IPS DF 4.7 (cell line): ENCODE measurements around the gene FYN.
"Not testable (repeated sequence)": the region's sequence is repeated elsewhere in the genome, so short reads cannot be mapped to it uniquely, and the experiment has no call there.

ENCODE experiments used
- DNase-seq: peaks from one replicate; pipeline ENCODE4 v3.0.0-alpha.2; 2013; ENCODE audit warnings: low spot score; ENCODE audit errors: extremely low read depth

Gene FYN

DNA sequence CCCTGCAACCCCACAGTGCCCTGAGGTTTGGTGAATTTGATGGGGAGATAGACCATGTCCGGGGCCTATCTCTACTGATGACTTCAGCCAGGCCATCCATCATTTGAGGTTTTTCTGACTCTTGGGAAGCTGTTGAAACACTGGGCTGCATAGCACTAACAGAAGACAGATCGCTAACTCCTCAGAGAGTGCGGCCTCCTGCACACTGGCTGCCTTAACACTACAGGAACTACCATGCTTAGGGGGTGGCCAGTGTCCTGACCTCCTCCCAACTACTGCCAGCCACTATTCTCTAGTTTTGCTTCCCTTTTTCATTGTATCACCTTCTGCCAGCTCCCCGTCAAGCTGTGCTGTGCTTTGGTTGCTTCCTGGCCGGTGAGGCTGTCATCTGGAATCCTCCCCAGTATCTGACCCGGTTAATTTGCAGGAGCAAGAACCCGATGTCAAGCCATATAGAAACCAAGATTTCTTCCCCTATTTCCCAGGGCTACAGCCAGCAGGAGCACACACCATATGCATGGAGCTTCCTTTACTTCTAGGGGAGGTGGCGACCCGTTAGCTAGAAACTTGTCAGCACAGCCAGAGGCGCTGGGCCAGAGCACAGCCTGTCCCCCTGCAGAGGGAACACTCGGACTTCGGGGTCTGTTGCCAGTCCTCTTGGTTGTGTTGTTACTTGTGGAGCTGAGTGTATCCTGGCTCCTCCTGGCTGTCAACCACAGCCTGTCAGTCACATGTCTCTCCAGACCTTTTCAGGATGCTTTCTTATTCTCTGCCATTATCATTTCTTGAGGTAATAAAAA is 210.3 kb downstream of the FYN start:
- DNase-seq, result no peak

DNA sequence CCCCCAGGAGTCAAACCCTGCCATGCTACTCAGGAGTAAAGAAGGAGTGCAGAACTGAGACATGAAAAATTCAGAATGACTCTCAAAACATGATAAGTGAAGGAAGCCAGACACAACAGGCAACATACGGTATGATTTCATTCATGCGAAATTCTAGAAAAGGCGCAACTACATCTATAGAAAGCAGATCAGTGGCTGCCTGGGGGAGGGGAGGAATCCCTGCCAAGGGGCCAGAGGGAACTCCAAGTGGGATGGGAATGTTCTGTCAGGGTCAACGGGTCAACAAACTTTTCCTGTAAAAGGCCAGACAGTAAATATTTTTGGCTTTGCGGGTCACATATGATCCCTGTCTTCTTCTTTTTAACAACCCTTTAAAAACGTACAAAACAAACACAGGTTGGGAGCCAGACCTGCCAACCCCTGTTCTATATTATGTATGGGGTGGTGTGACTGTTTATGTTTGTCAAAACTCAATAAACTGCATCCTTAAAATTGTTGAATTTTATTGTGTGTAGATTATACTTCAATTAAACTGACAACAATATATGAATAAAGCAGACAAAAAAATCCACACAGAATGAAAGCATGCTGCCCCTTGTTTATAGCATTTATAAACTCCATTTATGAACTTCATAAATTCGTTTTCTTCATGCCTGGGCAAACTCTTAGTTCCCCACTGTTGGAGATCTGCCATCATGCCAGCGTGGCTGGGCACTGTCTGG is 211.0 kb downstream of the FYN start:
- no peak for DNase-seq

DNA sequence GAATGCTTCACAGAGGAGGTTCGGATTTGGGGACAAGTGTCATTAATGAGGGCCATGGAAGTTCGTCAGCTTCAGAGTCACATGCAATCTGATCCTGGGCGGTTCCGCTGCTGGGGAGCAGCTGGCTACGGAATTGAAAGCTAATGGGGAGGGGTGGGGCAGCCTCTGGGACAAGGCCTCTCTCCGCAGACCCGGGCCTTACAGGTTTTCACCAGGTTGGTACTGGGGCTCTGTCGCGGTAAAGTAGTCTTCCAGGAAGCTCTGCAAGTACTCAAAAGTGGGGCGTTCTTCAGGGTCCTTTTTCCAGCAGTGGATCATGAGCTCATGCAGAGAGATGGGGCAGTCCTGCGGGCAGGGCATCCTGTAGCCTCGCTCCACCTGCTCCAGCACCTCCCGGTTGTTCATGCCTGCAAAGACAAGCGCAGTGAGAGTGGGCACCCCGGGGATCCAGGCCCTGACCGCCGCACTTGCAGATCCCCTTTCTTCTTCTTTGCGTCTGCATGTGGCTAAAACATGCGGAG is 211.7 kb downstream of the FYN start:
- DNase-seq, result no peak

DNA sequence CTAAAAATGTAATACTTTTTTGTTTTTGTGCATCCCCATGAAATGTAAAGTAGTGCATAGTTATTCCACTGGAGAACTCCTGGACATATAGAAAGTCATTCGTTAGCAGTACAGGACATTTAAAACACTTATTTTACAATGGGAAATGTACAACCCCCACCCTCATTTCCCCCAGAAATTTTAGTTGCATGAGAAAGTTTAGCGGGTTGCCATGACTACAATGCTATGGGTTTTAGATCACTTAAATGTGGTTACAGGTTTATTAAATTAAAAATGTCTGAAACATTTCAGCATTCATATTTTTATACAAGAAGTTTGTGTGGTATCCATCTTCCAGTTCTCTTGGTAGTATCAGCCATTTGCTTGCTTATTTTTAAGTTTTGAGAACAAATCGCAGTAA is 212.7 kb downstream of the FYN start:
- DNase-seq, result no peak

DNA sequence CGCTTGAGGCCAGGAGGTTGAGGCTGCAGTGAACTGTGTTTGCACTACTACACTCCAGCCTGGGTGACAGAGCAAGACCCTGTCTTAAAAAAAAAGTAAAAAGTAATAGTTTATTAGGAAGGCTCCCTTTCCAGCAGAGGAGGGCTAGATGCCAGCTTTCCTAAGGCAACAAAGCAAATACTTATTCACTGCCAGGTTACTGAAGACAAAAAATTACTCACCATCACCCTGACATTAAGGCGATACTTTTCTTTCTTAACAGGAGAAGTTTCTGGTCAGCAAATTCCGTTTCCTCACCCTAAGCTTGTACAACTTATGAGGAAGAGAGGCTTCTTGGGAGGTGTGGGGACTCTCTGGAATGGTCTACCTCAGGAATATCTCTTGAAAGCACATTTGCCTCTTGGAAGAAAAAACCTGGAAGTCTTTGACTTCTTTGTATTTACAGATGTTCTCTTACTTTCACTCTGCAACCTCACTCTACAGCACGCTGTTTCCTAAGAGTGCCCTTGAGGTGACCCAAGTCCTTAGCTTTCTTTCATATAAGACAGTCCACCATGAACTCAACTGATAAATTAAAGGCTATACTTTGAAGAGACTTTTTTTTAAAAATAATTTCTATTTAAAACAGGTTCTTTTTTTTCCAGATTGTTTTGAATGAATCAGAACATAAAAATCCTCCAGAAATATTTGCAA is 214.6 kb downstream of the FYN start:
- DNase-seq, result no peak

DNA sequence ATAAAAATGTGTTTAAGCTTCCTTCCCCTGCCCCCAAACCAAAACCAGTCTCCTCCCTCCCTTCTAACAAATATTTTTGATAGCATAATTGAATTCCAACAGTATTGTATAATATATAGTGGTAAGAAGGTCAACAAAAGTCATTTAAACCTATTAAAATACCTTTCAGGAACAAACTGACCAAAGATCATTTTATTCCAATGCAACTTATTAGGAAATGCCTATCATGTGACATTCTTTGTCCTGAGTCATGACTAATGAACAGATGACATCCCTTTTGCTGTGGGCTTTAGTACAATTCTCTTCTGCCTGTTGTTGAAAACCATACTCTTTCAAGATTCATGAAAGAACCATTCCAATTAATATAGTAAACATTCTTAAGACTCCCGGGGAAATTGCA is 216.1 kb downstream of the FYN start:
- no peak for DNase-seq

DNA sequence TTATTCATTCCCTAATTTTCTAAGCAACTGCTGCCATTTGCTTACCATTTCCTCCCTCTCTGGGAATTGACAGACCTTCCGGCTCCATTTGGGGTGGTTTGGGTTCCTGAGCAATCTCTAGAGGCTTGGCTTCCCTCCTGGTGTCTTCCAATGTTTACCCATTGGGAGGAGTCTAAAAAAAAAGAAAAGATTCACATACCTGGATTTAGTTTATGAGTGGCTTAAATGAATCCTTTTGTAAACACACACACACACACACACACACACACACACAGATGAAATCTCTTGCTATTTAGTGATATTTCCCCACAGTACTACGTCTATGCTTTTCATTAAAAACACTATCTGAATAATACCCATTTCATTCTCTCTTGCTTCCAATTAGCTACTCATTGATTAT is 219.3 kb downstream of the FYN start:
- DNase-seq, result no peak

DNA sequence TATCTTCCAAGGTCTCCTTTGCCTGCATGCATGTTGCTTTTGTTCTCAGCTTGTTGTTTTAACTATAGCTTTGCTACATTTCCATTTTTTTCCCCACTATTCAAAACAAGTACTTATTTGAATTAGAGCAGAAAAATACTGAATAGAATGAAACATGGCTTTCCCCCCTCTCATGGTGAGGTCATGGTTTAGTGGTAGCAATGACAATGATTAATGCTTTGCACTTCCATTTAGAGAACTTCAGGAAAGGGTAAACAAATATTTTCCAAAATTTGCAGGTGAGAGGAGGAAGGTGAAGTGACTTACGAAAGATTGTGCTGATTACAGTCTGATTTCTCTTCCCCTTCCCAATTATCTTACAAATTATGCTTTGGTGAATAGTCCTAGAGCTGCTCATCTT is 219.8 kb downstream of the FYN start:
- no peak for DNase-seq

DNA sequence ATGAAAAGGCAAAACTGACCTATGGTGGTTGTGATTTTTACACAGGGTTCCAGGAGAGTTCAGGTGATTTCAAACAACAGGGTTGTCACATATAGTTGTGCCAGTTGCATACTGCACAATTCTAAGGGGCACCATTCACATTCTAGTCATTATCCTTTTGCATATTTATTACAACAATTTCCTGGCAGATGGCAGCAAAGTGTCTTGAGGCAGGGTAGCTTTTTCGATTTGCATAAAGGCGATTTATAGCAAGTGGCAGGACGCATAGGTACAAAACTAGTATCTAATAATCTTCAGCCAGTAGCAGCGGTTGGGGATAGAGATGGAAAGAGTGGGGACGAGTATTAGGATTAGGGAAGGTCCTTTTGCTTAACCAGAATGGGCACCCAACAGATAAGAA is 221.1 kb downstream of the FYN start:
- DNase-seq, result no peak

DNA sequence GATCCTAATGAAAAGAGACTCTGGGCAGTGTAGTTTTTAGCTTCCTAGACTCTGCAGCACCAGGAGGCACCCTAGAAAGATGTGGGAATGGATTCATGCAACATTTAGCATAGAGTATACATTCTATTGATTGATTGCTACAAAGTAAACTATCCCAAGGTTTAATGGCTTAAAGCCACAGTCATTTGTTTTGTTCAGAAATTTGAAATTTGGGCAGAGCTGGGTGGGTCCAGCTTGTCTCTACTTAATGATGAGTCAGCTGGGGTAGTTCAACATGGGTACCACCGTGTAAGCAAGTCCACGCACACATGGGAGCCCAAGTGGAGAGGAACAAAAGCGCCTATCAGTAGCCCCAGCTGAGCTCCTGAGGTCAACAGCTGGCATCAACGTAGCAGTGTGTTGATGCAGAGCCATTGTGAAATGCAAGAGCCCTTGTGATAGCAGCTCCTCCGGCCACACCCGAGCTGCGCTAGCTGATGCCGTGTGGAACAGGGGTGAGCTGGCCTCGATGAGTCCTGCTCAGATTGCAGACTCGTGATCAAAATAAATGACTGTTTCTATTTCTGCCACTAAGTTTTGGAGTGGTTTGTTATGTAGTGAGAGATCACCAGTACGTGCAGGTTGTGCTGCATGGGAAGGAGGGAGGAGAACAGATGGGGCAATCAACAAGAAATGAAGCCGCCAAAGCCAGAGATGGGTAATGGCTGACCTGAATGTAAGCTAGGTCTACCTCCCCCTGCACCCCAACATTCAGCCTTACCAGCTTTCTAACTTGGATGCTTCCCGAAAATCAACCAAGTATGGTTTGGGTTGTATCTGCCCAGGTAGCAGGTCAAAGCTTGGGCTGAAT is 221.8 kb downstream of the FYN start:
- no peak for DNase-seq

DNA sequence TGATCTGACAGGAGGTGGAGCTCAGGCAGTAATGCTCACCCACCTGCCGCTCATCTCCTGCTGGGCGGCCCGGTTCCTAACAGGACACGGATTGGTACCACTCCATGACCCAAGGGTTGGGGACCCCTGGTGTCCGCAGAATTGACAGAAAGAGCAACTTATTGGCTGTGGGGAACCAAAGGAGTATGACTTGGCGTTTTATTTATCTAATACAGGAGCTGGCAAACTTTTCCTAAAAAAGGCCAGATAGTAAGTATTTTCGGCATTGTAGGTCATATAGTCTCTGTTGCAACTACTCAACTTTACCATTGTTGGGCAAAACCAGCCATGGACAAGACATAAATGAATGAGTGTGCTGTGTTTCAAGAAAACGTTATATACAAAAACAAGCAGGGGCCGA is 223.2 kb downstream of the FYN start:
- DNase-seq, result no peak

DNA sequence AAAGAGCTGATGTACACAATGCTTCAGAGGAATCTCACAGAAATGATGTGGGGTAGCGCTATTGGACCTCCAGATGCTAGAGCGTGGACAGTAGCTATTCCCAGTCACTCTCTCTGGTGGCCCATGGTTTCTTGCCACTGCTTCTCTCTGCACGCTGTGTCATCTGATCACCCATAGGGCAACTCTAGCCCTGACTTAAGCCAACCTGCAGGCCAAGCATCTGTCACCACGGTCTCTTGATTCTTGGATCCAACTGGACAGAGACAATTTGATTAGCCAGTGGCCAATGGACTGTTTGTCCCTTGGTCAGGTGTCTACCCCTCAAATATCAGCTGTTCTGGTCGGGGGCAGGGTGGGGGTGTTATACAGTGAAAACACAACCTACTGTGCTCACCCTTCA is 225.2 kb downstream of the FYN start:
- no peak for DNase-seq

DNA sequence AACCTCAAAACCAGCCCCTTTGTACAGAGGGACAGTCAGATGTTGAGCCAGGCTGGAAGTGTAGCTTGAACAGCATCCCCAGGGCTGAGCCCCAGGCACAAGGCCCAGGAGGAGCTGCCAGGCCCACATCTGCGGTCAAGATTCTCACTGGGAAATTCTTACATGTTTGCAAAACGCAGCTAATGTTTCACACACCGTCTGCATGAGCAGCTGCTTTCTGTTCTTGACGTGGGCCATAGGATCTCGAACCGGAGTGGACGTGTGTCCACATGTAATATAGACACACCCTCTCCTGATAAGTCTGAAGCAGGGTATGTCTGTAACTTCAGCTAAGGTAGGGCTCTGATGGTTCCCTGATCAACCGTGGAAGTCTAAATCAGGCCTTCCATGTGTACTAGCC is 226.3 kb downstream of the FYN start:
- no peak for DNase-seq

DNA sequence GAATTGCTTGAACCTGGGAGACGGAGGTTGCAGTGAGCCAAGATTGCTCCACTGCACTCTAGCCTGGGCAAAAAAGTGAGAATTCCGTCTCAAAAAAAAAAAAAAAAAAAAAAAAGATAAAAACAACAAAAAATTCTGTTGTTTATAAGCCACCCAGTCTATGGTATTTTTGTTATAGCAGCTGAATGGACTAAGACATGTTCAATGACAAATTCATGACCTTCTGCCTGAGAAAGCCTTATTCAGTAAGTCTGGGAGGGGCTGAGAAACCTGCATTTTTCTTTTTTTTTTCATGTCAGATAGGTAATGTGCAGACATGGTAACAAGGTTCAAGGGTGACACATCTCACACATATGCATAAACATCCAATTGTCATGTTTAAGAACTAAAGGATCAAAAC is 227.2 kb downstream of the FYN start:
- no peak for DNase-seq

DNA sequence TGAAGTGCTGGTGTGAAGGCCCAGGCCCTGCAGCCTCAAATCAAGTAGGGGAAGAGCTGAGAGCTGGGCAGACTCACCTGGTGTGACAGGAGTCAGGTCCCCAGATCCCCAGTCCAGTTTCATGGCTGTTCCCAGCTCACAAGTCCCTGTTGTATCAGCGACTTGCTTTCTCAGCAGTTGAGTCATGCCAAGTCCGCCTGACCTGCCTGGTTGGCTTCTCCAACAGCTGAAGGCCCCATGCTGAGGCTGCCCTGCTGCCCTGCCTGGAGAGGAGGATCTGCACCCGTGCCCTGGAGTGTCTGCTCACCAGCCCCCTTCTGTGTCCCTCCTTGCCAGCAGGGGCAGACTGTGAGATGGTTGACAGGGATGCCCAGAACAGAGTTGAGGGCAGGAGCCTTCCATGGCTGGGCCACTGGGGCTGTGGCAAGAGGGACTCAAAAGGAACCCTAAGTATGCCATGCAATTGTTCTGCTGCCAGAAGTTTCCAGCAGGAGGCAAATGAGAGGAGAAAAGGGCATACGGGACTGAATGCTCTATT is 228.3 kb downstream of the FYN start:
- DNase-seq, result no peak

DNA sequence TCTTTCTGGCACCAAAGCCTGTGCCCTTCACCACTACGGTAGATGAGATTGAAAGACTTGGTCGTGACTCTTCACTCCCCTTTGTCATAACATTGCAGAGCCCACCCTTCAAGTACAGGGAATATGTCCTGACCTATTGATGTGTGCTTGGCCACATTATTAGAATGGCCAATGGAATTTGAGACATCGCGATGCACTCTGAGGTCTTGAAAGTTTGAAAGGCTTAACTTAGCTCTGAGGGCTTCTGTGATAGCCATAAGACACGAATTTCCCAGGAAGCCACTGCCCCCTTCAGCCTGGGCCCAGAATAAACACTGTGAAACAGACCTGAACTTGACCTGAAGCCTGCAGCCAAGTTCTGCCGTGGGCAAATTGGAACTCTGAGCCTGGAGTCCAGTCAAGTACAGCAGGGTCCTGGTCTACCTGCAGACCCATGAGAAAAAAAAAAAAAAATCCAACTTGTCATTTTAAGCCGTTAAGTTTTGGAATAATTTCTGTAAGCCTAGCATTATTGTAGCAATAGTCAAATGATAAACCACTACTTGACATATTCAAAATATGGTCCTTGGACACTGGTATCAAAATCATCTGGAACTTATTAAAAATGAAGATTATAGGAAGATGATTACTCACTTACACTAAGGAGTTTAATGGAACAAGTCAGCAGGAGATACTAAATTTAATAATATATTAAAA is 230.6 kb downstream of the FYN start:
- no peak for DNase-seq

DNA sequence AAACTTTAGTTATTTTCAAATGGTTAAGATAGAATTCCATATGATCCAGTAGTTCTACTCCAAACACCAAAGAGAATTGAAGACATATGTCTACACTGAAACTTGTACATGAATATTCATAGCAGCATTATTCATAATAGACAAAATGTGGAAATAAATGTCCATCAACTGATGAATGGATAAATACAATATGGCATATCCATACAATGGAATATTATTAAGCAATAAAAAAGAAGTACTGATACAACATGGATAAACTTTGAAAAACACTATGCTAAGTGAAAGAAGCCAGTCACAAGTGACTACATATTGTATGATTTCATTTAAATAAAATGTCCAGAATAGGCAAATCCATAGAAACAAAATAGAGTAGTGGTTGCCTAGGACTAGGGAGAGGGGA is 234.0 kb downstream of the FYN start:
- DNase-seq, result no peak

DNA sequence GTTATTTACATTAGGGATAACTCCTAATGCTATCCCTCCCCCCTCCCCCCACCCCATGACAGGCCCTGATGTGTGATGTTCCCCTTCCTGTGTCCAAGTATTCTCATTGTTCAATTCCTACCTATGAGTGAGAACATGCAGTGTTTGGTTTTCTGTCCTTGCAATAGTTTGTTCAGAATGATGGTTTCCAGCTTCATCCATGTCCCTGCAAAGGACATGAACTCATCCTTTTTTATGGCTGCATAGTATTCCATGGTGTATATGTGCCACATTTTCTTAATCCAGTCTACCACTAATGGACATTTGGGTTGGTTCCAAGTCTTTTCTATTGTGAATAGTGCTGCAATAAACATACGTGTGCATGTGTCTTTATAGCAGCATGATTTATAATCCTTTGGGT is 238.3 kb downstream of the FYN start:
- DNase-seq, result not testable (repeated sequence)

DNA sequence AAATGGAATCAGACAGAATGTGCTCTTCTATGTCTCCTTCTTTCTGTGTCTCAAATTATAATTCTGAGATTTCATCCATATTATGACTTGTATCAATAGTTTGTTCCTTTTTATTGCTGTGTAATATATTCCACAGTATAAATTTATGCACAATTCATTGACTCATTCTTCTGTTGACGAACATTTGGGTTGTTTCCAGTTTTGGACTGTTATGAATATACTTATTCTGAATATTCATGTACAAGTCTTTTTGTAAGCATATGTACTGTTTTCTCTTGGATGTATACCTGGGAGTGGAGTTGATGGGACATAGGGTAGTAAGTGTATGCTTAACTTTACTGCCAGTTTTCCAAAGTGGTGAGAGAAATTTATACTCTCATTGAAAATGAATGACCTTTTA is 239.4 kb downstream of the FYN start:
- no peak for DNase-seq

DNA sequence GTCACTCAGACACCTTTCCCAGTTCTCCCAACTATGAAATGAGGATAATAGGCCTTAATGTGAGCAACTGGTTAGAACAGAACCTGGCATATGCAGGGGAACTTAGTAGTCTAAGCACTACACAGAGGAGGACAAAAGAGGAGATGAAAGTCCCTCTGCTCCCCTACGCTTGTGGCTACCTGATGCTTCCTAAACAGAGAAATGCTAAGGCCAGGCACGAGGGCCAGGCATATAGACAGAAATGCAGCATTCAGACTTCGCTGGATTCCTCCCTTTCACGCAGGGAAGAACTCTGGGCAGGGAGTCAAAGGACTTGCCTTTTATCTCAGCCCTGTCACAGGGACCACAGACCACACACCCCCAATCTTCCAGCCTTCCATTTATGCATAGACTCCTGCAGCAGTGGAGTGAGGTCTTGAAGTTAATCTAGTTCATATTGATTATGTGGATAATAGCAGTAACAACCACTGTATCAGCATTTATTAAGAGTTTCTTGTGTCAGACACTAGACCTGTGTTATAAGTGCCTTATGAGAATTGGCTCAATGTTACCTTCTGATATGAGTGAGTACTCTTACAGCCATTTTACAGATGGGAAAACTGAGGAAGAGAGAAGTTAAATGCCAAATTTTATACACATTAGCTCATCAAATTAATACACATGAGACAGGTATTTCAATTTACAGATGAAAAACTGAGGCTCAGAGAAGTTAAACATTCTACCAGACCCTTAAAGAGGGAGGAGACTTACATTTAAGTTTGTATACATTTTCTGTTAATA is 240.6 kb downstream of the FYN start:
- DNase-seq, result no peak
